ENCODE results near the gene APBB1IP. TPM values are rescaled to one million over a fixed set of nuclear protein-coding genes. Genes with fewer than 3 reads are reported as not detected.

The APBB1IP gene
- total RNA-seq, 1 donor from 2014 or later = 0.48 TPM

- Mint-ChIP-seq H3K4me3 (no peak overlapping the region), H3K9me3 (peaks cover under 1% of the 10 kb centered on the region), H3K4me1 (ENCODE audit: unreplicated experiment) (peaks cover 8% of the 10 kb centered on the region), H3K36me3 (no peaks in the 10 kb centered on the region), H3K27me3 (no peaks in the 10 kb centered on the region), H3K27ac (no peak overlapping the region)
- DNase-seq (ENCODE audit: extremely low spot score, unreplicated experiment) = no peak
- TF ChIP-seq CTCF (conservative IDR thresholded peaks at IDR 0.05) = no peak
Measured at GRCh38 chr10:26525586-26525985, 87.4 kb downstream of the APBB1IP start.

- no peak for TF ChIP-seq CTCF (conservative IDR thresholded peaks at IDR 0.05)
- no peak overlapping the region for H3K27ac Mint-ChIP-seq
- H3K36me3 Mint-ChIP-seq = no peaks in the 10 kb centered on the region
- H3K4me1 Mint-ChIP-seq (ENCODE audit: unreplicated experiment) = peaks cover 8% of the 10 kb centered on the region
- no peaks in the 10 kb centered on the region for H3K27me3 Mint-ChIP-seq
- DNase-seq (ENCODE audit: extremely low spot score, unreplicated experiment) = no peak
- no peak overlapping the region for H3K4me3 Mint-ChIP-seq
- no peaks in the 10 kb centered on the region for H3K9me3 Mint-ChIP-seq
Measured at GRCh38 chr10:26527018-26527417, 88.9 kb downstream of the APBB1IP start.

GRCh38 chr10:26528048-26528447 is 89.9 kb downstream of the APBB1IP start:
- no peaks in the 10 kb centered on the region for H3K27me3 Mint-ChIP-seq
- no peaks in the 10 kb centered on the region for H3K36me3 Mint-ChIP-seq
- H3K4me1 Mint-ChIP-seq (ENCODE audit: unreplicated experiment) = peaks cover 8% of the 10 kb centered on the region
- TF ChIP-seq CTCF (conservative IDR thresholded peaks at IDR 0.05) = no peak
- no peak overlapping the region for H3K4me3 Mint-ChIP-seq
- H3K27ac Mint-ChIP-seq = no peak overlapping the region
- DNase-seq (ENCODE audit: extremely low spot score, unreplicated experiment) = no peak
- no peaks in the 10 kb centered on the region for H3K9me3 Mint-ChIP-seq

DNA sequence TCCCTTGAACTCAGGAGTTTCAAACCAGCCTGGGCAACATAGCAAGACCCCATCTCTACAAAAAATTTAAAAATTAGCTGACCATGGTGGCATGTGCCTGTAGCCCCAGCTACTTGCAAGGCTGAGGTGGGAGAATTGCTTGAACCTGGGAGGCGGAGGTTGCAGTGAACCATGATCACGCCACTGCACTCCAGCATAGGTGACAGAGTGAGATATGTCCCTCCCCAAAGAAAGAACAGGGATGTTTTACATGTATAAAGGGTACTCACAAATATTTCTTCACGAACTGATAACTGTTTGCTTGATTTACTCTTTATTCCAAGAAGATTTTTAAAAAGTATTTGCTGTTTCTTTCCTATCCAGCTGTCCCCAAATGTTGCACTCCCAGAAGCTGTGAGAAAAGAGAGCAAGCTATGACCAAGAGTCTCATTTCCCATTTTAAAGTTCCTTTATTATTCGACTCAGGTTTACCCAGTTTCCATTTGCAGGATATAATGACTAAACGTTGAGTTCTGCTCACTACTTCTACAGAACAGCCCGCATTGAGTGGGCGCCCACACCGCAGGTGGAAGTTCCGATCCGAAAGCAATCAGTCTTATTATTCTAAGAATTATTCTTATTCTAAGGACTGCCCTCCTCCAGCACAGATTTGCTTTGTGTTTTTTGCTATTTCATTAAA is 90.7 kb downstream of the APBB1IP start:
- no peak for DNase-seq (ENCODE audit: extremely low spot score, unreplicated experiment)
- Mint-ChIP-seq H3K4me3 (no peak overlapping the region), H3K9me3 (no peaks in the 10 kb centered on the region), H3K4me1 (ENCODE audit: unreplicated experiment) (peaks cover 8% of the 10 kb centered on the region), H3K36me3 (no peaks in the 10 kb centered on the region), H3K27me3 (no peaks in the 10 kb centered on the region), H3K27ac (no peak overlapping the region)
- no peak for TF ChIP-seq CTCF (conservative IDR thresholded peaks at IDR 0.05)

DNA sequence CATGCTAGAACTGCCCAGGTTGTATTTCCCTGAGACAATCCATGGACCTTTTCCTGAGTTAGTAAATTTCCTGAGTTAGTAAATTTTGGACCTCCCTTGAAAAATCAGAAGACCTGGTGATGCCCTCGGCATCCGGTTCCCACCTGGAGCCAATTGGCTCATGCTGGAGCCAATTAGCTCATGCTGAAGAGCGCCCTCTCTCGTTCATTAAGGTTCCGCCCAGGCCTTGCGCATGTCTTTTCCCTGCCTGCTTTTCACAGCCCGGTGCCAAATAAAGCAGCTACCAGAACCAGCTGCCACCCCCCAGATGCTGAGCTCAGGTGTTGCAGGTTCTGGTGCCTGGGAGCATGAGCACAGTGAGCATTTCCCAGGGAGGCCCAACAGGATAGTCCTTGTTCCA is 96.2 kb downstream of the APBB1IP start:
- Mint-ChIP-seq H3K4me1 (ENCODE audit: unreplicated experiment) (no peaks in the 10 kb centered on the region), H3K4me3 (no peak overlapping the region), H3K27me3 (no peaks in the 10 kb centered on the region), H3K36me3 (no peaks in the 10 kb centered on the region), H3K27ac (no peak overlapping the region), H3K9me3 (no peaks in the 10 kb centered on the region)
- DNase-seq (ENCODE audit: extremely low spot score, unreplicated experiment) = no peak
- TF ChIP-seq CTCF (conservative IDR thresholded peaks at IDR 0.05) = no peak
